WTC11 (cell line): ENCODE results near the gene FHL3. TPM values are rescaled to one million over a fixed set of nuclear protein-coding genes. Genes with fewer than 3 reads are reported as not detected.

Source experiments
- ATAC-seq: fragments of 200-7000 bp; cut with Tn5 transposase; 2 replicates; pipeline ENCODE4 v1.10.0; 2021; ENCODE audit warnings: mild to moderate bottlenecking, moderate library complexity
- CTCF ChIA-PET: fragments of 300-600 bp; sonication (Branson Sonifier 250); formaldehyde crosslinking; loops from one replicate; lab custom pipeline; 2021; ENCODE audit warnings: antibody characterized with exemption; lab: Charles Lee
- POLR2A ChIA-PET: fragments of 350-600 bp; sonication (Branson Sonifier 250); formaldehyde crosslinking; loops from one replicate; lab custom pipeline; 2021; ENCODE audit warnings: antibody characterized with exemption; lab: Charles Lee
- DNase-seq: peaks from one replicate; pipeline ENCODE4 v3.0.0; 2021; ENCODE audit warnings: low spot score
- H3K27ac Mint-ChIP-seq: 2 replicates; pipeline ENCODE4 v1.8.0; 2021; ENCODE audit warnings: mixed read lengths
- H3K27me3 Mint-ChIP-seq: 2 replicates; pipeline ENCODE4 v1.8.0; 2021; ENCODE audit warnings: low read depth, mild to moderate bottlenecking, moderate library complexity, mixed read lengths
- H3K36me3 Mint-ChIP-seq: 2 replicates; pipeline ENCODE4 v1.8.0; 2021; ENCODE audit warnings: mixed read lengths
- H3K4me1 Mint-ChIP-seq: 2 replicates; pipeline ENCODE4 v1.8.0; 2022; ENCODE audit warnings: mixed read lengths
- H3K4me3 Mint-ChIP-seq: 2 replicates; pipeline ENCODE4 v1.8.0; 2021; ENCODE audit warnings: mild to moderate bottlenecking, moderate library complexity, mixed read lengths
- H3K9me3 Mint-ChIP-seq: 2 replicates; pipeline ENCODE4 v1.8.0; 2021; ENCODE audit warnings: mixed read lengths
- FOXP4 ChIP-seq: sonication (generic); formaldehyde crosslinking; IDR thresholded peaks from 2 replicates; pipeline ENCODE4 v1.8.0; 2022; ENCODE audit warnings: mild to moderate bottlenecking, missing genetic modification reagents
- KAT7 ChIP-seq: sonication (generic); formaldehyde crosslinking; IDR thresholded peaks from 2 replicates; pipeline ENCODE4 v1.8.1; 2023; ENCODE audit warnings: missing genetic modification reagents, mild to moderate bottlenecking, borderline replicate concordance
- NR1H2 ChIP-seq: sonication (generic); formaldehyde crosslinking; IDR thresholded peaks from 2 replicates; pipeline ENCODE4 v1.9.0; 2021; ENCODE audit warnings: mild to moderate bottlenecking, moderate library complexity, missing genetic modification reagents
- NR2C2 ChIP-seq: sonication (generic); formaldehyde crosslinking; IDR thresholded peaks from 2 replicates; pipeline ENCODE4 v1.8.0; 2022; ENCODE audit warnings: mild to moderate bottlenecking, missing genetic modification reagents
- RELA ChIP-seq: sonication (generic); formaldehyde crosslinking; IDR thresholded peaks from 2 replicates; pipeline ENCODE4 v1.8.1; 2022; ENCODE audit warnings: missing genetic modification reagents, mild to moderate bottlenecking, borderline replicate concordance
- RORB ChIP-seq: fragments of 250-450 bp; sonication (Bioruptor Pico); IDR thresholded peaks from 2 replicates; pipeline ENCODE4 v1.9.0; 2021; ENCODE audit warnings: mild to moderate bottlenecking
- SOX15 ChIP-seq: fragments of 250-450 bp; sonication (Bioruptor Pico); IDR thresholded peaks from 2 replicates; pipeline ENCODE4 v1.9.0; 2021; ENCODE audit warnings: mild to moderate bottlenecking
- TP53 ChIP-seq: sonication (generic); formaldehyde crosslinking; IDR thresholded peaks from 2 replicates; pipeline ENCODE4 v1.8.1; 2023; ENCODE audit warnings: mild to moderate bottlenecking, missing genetic modification reagents
- ZNF232 ChIP-seq: sonication (generic); formaldehyde crosslinking; IDR thresholded peaks from 2 replicates; pipeline ENCODE4 v1.8.0; 2022; ENCODE audit warnings: mild to moderate bottlenecking, missing genetic modification reagents
- ZNF263 ChIP-seq: sonication (generic); formaldehyde crosslinking; IDR thresholded peaks from 2 replicates; pipeline ENCODE4 v1.8.1; 2022; ENCODE audit warnings: low read depth, mild to moderate bottlenecking, moderate library complexity, missing genetic modification reagents
- ZNF396 ChIP-seq: fragments of 250-450 bp; sonication (Bioruptor Pico); IDR thresholded peaks from 2 replicates; pipeline ENCODE4 v1.8.0; 2021; ENCODE audit warnings: mild to moderate bottlenecking, moderate library complexity, borderline replicate concordance
- ZNF416 ChIP-seq: fragments of 250-450 bp; sonication (Bioruptor Pico); IDR thresholded peaks from 2 replicates; pipeline ENCODE4 v1.9.0; 2021; ENCODE audit warnings: mild to moderate bottlenecking, inconsistent platforms
- ZNF532 ChIP-seq: fragments of 250-450 bp; sonication (Bioruptor Pico); IDR thresholded peaks from 2 replicates; pipeline ENCODE4 v1.9.0; 2021; ENCODE audit warnings: mild to moderate bottlenecking, borderline replicate concordance
- ZNF671 ChIP-seq: fragments of 250-450 bp; sonication (Bioruptor Pico); IDR thresholded peaks from 2 replicates; pipeline ENCODE4 v1.8.0; 2021; ENCODE audit warnings: mild to moderate bottlenecking
- total RNA-seq: library from RNA; stranded (reverse); gene quantifications from 3 replicates; pipeline ENCODE4 v1.2.3, GENCODE V29; 2021
- TF ChIP-seq, protein P1 (sequence below): sonication (generic); formaldehyde crosslinking; IDR thresholded peaks from 2 replicates; pipeline ENCODE4 v1.8.0; 2022; ENCODE audit warnings: mild to moderate bottlenecking, missing genetic modification reagents
- TF ChIP-seq, protein P2 (sequence below): sonication (generic); formaldehyde crosslinking; IDR thresholded peaks from 2 replicates; pipeline ENCODE4 v1.8.0; 2022; ENCODE audit warnings: missing genetic modification reagents
- TF ChIP-seq, protein P3 (sequence below): fragments of 250-450 bp; sonication (Bioruptor Pico); IDR thresholded peaks from 2 replicates; pipeline ENCODE4 v1.9.0; 2021; ENCODE audit warnings: moderate library complexity, mild to moderate bottlenecking, inconsistent platforms, borderline replicate concordance

FHL3 gene
- total RNA-seq, 1 experiment from 2014 or later, result 34.4 TPM

GRCh38 chr1:38046884-38047602, 41.7 kb upstream of the FHL3 start (continued):
- TF ChIP-seq ZNF263 (CRISPR knock-in tag), result no peak
- TF ChIP-seq ZNF396 (CRISPR knock-in tag), result no peak
- TF ChIP-seq, protein P1, sequence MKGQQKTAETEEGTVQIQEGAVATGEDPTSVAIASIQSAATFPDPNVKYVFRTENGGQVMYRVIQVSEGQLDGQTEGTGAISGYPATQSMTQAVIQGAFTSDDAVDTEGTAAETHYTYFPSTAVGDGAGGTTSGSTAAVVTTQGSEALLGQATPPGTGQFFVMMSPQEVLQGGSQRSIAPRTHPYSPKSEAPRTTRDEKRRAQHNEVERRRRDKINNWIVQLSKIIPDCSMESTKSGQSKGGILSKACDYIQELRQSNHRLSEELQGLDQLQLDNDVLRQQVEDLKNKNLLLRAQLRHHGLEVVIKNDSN, result peak; percentile 63; the same call in 1 of the 2 replicates

GRCh38 chr1:38046333-38046883, 41.1 kb upstream of the FHL3 start, which contains the start of gene POU3F1:
TSS of gene POU3F1 (minus strand) at chr1:38046793. CDS start at chr1:38046743, 50 bp downstream.
- no peak for DNase-seq
- Mint-ChIP-seq H3K4me3 (peak within 1 kb of the TSS; percentile 78), H3K4me1 (peaks cover 48% of the 10 kb centered on the region), H3K36me3 (peaks cover 8% of the 10 kb centered on the region), H3K27me3 (peaks cover 53% of the 10 kb centered on the region), H3K27ac (no peak within 1 kb of the TSS), H3K9me3 (no peaks in the 10 kb centered on the region)
- TF ChIP-seq TP53 (CRISPR knock-in tag) (no peak), ZNF671 (CRISPR knock-in tag) (0 out of 2 replicates have a peak, but pooled peaks have one; percentile 26)
- ChIA-PET POLR2A (interaction anchor here (0.6 to 1.4 kb wide), 5 partner anchors 8 to 444 kb away, joined by 3 to 5 read pairs (median 3); no protein-coding TSS in a partner anchor), CTCF (interaction anchor here (0.6 to 4.3 kb wide), 13 partner anchors 14 to 475 kb away, joined by 3 to 90 read pairs (median 4); no protein-coding TSS in a partner anchor)
- no peak for ATAC-seq

- H3K4me3 Mint-ChIP-seq, result peak overlapping the region; percentile 74
- no peak overlapping the region for H3K27ac Mint-ChIP-seq
- H3K9me3 Mint-ChIP-seq, result no peaks in the 10 kb centered on the region
- DNase-seq (peak; percentile 61), ATAC-seq (peak; percentile 11)
- ChIA-PET CTCF (interaction anchor here (0.6 to 4.3 kb wide), 5 partner anchors 17 to 790 kb away, joined by 3 to 90 read pairs (median 7); no protein-coding TSS in a partner anchor), POLR2A (interaction anchor here (1.0 to 1.4 kb wide), 2 partner anchors 36 to 389 kb away, joined by 3 read pairs; no protein-coding TSS in a partner anchor)
- peaks cover 47% of the 10 kb centered on the region for H3K4me1 Mint-ChIP-seq
- peaks cover 8% of the 10 kb centered on the region for H3K36me3 Mint-ChIP-seq
- peaks cover 53% of the 10 kb centered on the region for H3K27me3 Mint-ChIP-seq
- TF ChIP-seq SOX15 (CRISPR knock-in tag) (no peak), KAT7 (CRISPR knock-in tag) (0 out of 2 replicates have a peak, but pooled peaks have one; percentile 24), NR1H2 (CRISPR knock-in tag) (0 out of 2 replicates have a peak, but pooled peaks have one; percentile 41), ZNF396 (CRISPR knock-in tag) (no peak), FOXP4 (CRISPR knock-in tag) (peak; percentile 81), RELA (CRISPR knock-in tag) (peak; percentile 62), ZNF232 (peak; percentile 75; the same call in 1 of the 2 replicates), ZNF416 (no peak), RORB (no peak), NR2C2 (no peak), ZNF532 (no peak)
- TF ChIP-seq, protein P2, sequence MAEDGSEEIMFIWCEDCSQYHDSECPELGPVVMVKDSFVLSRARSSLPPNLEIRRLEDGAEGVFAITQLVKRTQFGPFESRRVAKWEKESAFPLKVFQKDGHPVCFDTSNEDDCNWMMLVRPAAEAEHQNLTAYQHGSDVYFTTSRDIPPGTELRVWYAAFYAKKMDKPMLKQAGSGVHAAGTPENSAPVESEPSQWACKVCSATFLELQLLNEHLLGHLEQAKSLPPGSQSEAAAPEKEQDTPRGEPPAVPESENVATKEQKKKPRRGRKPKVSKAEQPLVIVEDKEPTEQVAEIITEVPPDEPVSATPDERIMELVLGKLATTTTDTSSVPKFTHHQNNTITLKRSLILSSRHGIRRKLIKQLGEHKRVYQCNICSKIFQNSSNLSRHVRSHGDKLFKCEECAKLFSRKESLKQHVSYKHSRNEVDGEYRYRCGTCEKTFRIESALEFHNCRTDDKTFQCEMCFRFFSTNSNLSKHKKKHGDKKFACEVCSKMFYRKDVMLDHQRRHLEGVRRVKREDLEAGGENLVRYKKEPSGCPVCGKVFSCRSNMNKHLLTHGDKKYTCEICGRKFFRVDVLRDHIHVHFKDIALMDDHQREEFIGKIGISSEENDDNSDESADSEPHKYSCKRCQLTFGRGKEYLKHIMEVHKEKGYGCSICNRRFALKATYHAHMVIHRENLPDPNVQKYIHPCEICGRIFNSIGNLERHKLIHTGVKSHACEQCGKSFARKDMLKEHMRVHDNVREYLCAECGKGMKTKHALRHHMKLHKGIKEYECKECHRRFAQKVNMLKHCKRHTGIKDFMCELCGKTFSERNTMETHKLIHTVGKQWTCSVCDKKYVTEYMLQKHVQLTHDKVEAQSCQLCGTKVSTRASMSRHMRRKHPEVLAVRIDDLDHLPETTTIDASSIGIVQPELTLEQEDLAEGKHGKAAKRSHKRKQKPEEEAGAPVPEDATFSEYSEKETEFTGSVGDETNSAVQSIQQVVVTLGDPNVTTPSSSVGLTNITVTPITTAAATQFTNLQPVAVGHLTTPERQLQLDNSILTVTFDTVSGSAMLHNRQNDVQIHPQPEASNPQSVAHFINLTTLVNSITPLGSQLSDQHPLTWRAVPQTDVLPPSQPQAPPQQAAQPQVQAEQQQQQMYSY (CRISPR knock-in tag), result peak; percentile 73
- TF ChIP-seq, protein P3, sequence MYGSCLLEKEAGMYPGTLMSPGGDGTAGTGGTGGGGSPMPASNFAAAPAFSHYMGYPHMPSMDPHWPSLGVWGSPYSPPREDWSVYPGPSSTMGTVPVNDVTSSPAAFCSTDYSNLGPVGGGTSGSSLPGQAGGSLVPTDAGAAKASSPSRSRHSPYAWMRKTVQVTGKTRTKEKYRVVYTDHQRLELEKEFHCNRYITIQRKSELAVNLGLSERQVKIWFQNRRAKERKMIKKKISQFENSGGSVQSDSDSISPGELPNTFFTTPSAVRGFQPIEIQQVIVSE (CRISPR knock-in tag), result no peak
Observed at GRCh38 chr1:38045401-38046332, 40.4 kb upstream of the FHL3 start.
